Measurements from ENCODE around the gene ACIN1.

The ACIN1 gene, protein sequence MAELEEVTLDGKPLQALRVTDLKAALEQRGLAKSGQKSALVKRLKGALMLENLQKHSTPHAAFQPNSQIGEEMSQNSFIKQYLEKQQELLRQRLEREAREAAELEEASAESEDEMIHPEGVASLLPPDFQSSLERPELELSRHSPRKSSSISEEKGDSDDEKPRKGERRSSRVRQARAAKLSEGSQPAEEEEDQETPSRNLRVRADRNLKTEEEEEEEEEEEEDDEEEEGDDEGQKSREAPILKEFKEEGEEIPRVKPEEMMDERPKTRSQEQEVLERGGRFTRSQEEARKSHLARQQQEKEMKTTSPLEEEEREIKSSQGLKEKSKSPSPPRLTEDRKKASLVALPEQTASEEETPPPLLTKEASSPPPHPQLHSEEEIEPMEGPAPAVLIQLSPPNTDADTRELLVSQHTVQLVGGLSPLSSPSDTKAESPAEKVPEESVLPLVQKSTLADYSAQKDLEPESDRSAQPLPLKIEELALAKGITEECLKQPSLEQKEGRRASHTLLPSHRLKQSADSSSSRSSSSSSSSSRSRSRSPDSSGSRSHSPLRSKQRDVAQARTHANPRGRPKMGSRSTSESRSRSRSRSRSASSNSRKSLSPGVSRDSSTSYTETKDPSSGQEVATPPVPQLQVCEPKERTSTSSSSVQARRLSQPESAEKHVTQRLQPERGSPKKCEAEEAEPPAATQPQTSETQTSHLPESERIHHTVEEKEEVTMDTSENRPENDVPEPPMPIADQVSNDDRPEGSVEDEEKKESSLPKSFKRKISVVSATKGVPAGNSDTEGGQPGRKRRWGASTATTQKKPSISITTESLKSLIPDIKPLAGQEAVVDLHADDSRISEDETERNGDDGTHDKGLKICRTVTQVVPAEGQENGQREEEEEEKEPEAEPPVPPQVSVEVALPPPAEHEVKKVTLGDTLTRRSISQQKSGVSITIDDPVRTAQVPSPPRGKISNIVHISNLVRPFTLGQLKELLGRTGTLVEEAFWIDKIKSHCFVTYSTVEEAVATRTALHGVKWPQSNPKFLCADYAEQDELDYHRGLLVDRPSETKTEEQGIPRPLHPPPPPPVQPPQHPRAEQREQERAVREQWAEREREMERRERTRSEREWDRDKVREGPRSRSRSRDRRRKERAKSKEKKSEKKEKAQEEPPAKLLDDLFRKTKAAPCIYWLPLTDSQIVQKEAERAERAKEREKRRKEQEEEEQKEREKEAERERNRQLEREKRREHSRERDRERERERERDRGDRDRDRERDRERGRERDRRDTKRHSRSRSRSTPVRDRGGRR

GRCh38 chr14:23094666-23095195 is at the start of gene ACIN1:
Gene ACIN1 (minus strand): TSS chr14:23095136. CDS start chr14:23095112, 24 bp downstream.
- no peak for DNase-seq

- no peak for DNase-seq
These were observed 49.0 kb upstream of the ACIN1 start for GRCh38 chr14:23143911-23144310.

- DNase-seq: no peak
These were observed 47.9 kb upstream of the ACIN1 start for GRCh38 chr14:23142826-23143225.

GRCh38 chr14:23141706-23142444 is 46.9 kb upstream of the ACIN1 start:
- DNase-seq: no peak

DNA sequence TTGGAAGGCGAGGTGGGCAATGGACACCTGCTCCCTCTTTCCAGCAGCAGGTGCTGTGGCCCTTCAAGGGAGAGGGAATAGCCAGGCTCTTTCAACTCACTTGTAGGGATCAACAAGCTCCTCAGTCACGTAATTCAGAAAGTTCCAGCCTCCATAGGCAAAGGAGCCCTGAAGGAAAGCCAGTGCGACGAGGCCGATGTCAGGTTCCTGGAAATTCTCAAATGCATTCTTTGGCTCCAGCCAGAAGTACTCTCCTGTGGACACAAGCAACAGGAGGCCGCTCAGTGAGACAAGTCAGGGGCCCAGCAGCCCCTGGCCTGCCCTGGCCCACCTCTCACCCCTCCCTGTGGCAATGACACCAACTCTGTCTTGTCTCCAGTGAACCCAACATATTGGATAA is 45.4 kb upstream of the ACIN1 start:
- no peak for DNase-seq

- DNase-seq: no peak
These were observed 44.9 kb upstream of the ACIN1 start for GRCh38 chr14:23139874-23140273.

DNA sequence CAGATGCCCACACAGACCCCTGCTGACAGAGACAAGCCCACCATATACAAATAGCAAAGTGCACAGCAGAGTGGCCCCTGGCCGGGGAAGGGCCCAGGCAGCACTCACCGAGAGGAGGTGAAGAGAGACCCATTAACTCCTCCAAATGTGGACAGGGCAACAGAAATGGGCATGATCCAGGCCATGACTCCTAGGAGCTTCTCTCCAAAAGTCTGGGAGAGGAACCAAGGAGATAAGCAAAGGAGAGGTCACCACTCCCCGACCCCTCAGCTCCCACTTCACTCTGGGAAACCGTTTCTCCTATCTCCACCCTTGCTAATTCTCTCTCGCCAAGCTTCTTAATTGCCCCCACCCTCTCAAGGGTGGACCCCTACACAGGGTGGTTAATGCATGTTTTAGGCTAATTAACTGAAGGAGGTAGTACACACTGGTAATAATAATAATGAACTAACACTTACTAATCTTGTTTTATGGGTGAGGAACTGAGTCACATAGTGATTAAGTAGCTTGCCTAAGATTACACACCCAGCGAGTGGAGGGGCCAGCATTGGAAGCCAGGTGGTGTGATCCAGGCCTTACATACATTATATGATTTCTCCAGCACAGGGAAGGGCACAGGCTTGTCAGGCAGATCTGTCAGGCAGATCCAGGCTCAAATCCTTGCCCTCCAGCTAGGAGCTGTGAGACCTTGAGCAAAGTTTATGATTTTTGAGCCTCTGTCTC is 43.0 kb upstream of the ACIN1 start:
- DNase-seq: no peak

- no peak for DNase-seq
These were observed 42.4 kb upstream of the ACIN1 start for GRCh38 chr14:23137192-23137812.

GRCh38 chr14:23136566-23137133 is 41.7 kb upstream of the ACIN1 start:
- DNase-seq: no peak

DNA sequence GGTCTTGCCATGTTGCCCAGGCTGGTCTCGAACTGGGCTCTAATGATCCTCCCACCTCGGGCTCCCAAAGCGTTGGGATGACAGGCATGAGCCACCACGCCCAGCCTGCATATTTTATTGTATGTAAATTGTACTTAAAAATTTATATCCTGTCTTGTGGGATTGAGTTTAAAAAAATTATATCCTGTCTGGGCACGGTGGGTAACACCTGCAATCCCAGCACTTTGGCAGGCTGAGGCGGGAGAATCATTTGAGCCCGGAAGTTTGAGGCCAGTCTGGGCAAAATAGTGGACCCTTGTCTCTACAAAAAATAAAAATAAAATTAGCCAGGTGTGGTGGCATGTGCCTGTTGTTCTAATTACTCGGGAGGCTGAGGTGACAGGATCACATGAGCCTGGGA is 38.0 kb upstream of the ACIN1 start:
- DNase-seq: no peak

GRCh38 chr14:23131482-23131881 is 36.5 kb upstream of the ACIN1 start:
- DNase-seq: no peak

GRCh38 chr14:23130871-23131270 is 35.9 kb upstream of the ACIN1 start:
- no peak for DNase-seq

GRCh38 chr14:23129759-23130316 is 34.9 kb upstream of the ACIN1 start:
- no peak for DNase-seq

GRCh38 chr14:23128969-23129758 is 34.2 kb upstream of the ACIN1 start:
- DNase-seq: no peak

GRCh38 chr14:23127861-23128260 is 32.9 kb upstream of the ACIN1 start:
- no peak for DNase-seq

- no peak for DNase-seq
These were observed 31.8 kb upstream of the ACIN1 start for GRCh38 chr14:23126548-23127278.

- DNase-seq: no peak
These were observed 31.1 kb upstream of the ACIN1 start for GRCh38 chr14:23125933-23126524.

DNA sequence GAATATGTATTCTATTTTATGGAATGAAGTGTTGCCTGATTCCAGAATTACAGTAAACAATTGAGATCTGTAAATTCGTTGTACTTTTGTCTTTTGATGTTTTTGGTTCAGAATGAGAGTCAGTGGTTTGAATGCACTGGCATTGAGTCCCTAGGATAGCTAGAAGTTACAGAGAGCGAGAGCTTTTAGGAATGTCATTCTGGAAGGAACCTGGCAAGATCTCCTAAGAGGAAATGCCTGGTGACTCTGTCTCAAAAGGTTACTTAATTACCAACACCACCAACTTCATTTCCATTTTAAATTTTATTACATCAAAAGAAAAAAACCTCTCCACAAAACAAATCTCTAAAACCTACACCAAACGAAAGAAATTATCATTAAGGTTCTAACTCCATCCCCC is 30.1 kb upstream of the ACIN1 start:
- DNase-seq: no peak

Measured in NCI-H510A treated with DMSO at 0.1 percent for 48 hours (cell line).